GM21825 (cell line): ENCODE results near the gene HAUS3.
A peak's percentile ranks its signal among the peaks of the same experiment; 100 is the strongest.
"Not testable (repeated sequence)": the region's sequence is repeated elsewhere in the genome, so short reads cannot be mapped to it uniquely, and the experiment has no call there.

Source experiments
- ATAC-seq: cut with Tn5 transposase; IDR thresholded peaks from one replicate; pipeline ENCODE4 v1.9.1; 2021; ENCODE audit warnings: mild to moderate bottlenecking, moderate library complexity; ENCODE audit not compliant: unreplicated experiment

Gene HAUS3

GRCh38 chr4:2222838-2223237 lies 19.1 kb downstream of the HAUS3 start:
- no peak for ATAC-seq

GRCh38 chr4:2221378-2221777 lies 20.5 kb downstream of the HAUS3 start:
- not testable (repeated sequence) for ATAC-seq

- peak; percentile 56 for ATAC-seq
Measured at GRCh38 chr4:2220016-2220630, 21.8 kb downstream of the HAUS3 start.

- no peak for ATAC-seq
Measured at GRCh38 chr4:2219233-2219760, 22.6 kb downstream of the HAUS3 start.

- ATAC-seq: no peak
Measured at GRCh38 chr4:2218436-2218835, 23.5 kb downstream of the HAUS3 start.

GRCh38 chr4:2217726-2218125 lies 24.2 kb downstream of the HAUS3 start:
- ATAC-seq: no peak

GRCh38 chr4:2212831-2213230 lies 29.1 kb downstream of the HAUS3 start:
- ATAC-seq: no peak

GRCh38 chr4:2202789-2203188 lies 39.1 kb downstream of the HAUS3 start:
- not testable (repeated sequence) for ATAC-seq

- ATAC-seq: no peak
Measured at GRCh38 chr4:2194496-2194895, 47.4 kb downstream of the HAUS3 start.

- no peak for ATAC-seq
Measured at GRCh38 chr4:2193326-2193725, 48.6 kb downstream of the HAUS3 start.

- ATAC-seq: no peak
Measured at GRCh38 chr4:2186865-2187172, 55.1 kb downstream of the HAUS3 start.

- ATAC-seq: no peak
Measured at GRCh38 chr4:2186133-2186864, 55.6 kb downstream of the HAUS3 start.

- no peak for ATAC-seq
Measured at GRCh38 chr4:2183394-2183793, 58.5 kb downstream of the HAUS3 start.

GRCh38 chr4:2182994-2183393 lies 58.9 kb downstream of the HAUS3 start:
- ATAC-seq: no peak

- ATAC-seq: no peak
Measured at GRCh38 chr4:2180410-2180809, 61.5 kb downstream of the HAUS3 start.

- ATAC-seq: no peak
Measured at GRCh38 chr4:2179717-2180116, 62.2 kb downstream of the HAUS3 start.

- no peak for ATAC-seq
Measured at GRCh38 chr4:2178986-2179385, 62.9 kb downstream of the HAUS3 start.
